ENCODE data around the gene ANKRD36B.
"Not testable (repeated sequence)": the region's sequence is repeated elsewhere in the genome, so short reads cannot be mapped to it uniquely, and the experiment has no call there.

Gene ANKRD36B

DNA sequence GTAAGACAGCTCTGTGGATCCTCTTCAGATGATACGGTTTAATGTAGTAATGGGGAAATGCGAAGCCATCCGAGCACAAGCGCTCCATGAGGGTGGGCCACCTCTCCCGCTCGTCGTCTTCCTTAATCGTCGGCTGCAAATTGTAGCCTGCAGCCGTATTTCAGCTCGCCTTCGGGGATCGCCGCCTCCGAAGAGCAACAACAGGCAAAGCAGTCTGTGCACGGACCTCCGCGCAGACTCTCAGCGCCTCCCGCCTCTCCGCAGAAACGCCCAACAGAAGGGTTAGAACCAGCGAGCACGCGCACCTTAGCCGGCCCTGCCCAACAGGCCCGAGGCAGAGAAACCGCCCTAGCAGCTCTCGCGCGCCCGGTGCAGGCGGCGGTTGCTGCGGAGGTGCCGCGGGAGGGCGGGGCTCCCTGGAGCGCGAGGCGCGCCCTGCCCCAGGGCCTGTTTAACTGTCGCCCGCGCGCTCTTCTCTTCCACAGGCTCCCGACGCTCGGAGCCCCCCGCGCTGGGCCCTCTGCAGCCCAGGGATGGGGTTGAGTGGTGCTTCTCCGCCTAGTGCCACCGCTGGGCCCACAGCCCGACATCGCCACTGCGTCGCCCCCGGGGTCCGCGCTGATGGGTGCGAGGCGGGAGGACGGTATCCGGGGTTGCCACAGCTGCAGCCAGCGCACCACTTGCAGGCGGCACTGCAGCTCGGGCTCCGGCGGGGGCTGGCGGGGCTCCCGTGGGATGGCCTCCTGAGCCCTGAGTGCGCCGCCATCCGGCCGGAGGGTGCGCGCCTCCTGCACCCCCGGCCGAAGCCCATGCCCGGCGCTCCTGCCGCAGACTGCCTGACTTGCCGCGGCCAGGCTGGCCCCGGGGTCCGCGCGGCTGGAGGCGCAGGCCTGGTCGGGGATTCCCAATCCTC, at the start of gene ANKRD36B:
Gene ANKRD36B, minus strand, starts transcription at position 280 of the 913 bp plus-strand sequence. Its CDS starts 192 bp downstream, at position 88.
- DNase-seq, result not testable (repeated sequence)

DNA sequence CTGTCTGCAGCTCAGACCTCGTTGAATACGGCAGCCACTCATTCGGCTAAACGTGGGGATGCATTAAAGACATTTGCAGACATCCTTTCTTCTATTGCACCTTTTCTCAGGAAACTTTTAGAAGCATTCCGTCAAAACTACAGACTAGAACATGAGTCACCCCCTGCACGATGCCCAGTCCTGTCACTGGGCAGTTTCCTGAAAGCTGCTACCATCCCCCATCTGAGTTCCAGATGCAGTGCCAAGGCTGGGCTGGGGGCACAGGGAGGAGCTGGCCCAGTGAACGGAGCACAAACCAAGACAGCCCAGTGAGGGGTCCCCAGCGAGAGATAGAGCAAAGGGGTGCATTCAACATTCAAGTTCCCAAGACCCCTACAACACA, 36.4 kb upstream of the ANKRD36B start:
- DNase-seq, result not testable (repeated sequence)

DNA sequence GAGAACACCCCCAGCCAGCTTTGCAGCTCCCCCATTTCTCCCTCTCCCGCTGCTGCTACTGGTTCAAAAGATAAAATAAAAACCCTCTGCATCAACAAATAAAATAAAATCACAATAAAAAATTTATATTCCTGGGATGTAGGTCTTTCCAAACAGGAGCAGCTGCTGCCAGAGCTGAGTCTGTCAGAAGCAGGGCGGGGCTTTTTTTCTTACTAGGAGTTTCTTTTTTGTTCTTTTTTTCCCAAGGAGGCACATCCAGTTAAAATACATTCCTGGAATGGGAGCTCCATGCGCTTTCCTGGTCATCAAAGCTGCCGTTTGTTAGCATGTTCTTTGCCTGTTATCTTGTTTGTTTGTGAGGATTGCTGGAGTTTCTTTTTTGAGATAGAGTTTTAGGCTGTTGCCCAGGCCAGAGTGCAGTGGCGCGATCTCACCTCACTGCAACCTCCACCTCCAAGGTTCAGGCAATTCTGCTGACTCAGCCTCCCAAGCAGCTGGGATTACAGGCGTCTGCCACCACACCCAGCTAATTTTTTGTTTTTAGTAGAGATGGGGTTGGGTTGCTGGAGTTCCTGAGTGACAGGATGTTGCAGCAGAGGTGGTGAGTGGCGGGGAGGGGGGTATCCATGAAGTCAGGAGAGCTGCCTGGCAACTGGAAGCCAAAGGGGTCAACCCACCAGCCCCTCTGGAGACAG, 35.8 kb upstream of the ANKRD36B start:
- not testable (repeated sequence) for DNase-seq

DNA sequence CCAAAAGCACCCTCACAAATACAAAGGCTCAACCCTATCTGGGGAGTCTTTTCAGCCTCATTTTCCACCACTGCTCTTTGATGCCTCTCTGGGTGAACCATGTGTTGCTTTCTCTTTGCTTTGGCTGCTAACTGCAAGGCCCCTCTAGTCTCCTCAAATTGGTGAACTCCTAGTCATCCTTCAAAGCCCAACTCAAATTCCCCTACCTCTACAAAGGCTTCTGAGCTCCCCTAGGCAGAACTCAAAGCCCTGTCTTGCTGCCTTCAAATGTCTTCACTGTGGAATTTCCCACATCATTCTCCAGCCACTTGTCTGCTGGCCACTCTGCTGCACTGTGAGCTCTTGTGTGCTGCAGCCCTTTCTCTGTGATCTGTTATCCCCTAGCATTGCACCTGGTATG, 33.3 kb upstream of the ANKRD36B start:
- not testable (repeated sequence) for DNase-seq

DNA sequence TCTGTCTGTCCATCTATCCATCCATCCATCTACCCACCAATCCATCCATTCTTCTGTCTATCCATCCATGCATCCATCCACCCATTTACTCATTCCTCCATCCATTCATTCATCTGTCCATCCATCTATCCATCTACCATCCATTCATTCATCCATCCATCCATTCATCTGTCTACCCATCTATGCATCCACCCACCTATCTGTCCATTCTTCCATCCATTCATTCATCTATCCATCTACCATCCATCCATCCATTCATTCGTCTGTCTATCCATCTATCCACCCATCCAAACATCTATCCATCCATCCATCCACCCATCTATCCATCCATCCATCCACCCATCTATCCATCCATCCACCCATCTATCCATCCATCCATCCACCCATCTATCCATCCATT, 30.8 kb upstream of the ANKRD36B start:
- DNase-seq, result not testable (repeated sequence)

DNA sequence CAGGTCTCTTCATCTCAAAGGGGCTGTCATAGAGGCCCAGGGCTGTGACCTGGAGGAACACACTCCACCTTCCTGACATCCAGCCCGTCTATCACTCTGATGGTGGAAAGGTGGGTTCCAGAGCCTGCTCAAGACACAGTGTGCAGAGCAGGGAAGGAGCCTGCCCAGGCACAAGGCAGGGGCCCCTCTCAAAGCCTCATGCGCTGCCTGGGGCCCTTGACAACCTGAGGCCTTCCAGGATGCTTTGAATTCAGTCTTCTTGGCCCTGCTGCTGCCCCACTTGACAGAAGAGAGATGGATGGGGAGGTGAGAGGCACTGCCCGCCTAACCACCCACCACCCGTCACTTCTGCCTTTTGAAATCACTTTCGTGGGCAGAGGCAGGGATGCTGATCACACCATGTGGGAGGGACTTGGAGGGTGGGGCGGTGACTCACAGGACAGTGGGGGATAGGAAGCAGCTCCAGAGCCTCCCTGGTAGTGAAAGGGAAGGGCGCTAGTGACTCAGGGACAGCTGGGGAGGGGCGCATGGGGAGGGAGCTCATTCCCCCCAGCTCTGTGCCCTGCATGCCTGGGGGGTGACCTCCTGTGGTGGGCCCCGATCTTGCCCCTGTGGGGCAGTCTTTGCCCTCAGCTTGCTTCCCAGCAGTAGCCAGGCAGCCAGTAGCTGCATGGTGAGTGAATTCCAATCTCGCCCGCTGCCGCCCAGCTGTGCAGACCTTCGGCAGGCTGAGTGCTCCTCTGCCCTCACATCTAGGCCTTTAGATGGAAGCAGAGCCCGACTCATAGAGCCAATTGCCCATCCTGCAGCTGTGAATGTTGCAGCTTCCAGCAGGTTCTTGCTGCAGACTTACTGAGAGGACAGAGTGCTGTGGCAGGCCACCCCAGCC, 29.5 kb upstream of the ANKRD36B start:
- not testable (repeated sequence) for DNase-seq

DNA sequence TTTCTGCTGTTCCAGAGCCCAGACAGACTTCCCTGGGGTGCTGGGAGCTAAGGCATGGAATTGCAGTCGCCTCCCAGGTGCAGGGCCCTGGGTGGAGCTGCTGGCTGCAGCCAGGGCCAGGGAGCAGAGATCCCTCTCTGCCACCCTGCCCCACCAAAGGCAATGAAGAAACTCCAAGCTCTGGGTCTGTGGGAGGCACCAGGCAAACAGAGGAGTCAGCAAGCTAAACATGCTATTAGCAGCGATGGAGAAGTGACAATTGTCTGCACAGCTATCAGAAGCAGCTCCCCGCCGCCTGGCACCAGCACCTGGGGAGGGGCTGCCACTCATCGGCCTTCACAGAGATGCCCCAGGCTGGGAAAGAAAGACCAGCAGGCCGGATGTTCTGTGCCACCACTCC, 28.2 kb upstream of the ANKRD36B start:
- DNase-seq, result no peak

DNA sequence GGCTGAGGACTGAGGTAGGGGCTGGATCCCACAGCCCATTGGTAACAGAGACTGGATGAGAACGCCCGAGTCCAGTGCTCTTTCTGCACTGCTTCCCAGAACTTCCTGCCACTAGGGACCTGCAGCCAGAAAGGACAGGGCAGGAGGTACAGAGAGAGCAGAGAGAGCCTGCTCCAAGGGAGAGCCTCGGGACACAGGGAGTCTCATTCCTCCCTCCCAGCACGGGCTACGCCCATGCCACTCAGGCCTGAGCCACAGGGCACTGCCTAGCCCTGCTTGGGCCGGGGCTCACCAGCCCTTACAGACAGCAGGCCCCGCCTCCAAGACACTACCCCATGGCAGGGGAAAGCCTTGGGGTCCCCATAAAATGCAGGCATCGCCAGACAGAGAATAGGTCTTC, 26.1 kb upstream of the ANKRD36B start:
- not testable (repeated sequence) for DNase-seq

DNA sequence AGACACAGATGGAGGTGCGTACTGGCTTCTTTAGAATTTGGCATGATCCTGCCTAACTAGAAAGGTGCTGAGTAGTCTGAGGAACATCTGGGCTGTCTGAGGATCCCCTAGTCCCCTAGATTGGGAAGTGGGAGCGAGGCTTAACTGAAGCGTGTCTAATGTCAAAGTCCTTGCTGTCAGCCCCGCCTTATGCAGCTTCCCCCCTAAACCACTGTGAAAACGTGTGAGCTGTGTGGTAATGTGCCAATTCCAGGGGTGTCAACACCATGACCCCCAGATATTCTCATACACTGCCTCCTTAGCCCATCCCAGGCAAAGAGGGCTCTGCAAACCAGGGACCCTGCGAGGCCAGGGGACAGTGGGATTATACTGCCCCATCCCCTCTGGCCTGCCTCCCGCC, 22.2 kb upstream of the ANKRD36B start:
- not testable (repeated sequence) for DNase-seq

DNA sequence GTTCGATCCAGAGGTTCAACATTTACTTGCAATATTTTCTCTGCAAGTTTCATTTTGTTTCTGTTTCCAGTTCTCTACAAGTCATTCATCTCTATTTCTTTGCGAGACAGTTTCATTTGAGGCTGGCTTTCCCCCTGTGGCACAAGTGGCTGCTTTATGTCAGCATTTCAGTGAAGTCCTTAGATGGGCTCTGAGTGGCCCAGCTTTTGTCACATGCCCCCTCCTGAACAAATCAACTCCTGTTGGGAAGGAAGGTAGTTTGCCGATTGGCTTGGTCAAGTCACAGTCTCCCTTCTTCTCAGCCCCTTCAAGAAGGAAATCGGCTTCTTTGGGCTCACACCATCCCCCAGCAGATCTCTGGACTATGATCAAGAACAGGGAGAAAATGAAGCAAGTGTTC, 19.1 kb upstream of the ANKRD36B start:
- not testable (repeated sequence) for DNase-seq

DNA sequence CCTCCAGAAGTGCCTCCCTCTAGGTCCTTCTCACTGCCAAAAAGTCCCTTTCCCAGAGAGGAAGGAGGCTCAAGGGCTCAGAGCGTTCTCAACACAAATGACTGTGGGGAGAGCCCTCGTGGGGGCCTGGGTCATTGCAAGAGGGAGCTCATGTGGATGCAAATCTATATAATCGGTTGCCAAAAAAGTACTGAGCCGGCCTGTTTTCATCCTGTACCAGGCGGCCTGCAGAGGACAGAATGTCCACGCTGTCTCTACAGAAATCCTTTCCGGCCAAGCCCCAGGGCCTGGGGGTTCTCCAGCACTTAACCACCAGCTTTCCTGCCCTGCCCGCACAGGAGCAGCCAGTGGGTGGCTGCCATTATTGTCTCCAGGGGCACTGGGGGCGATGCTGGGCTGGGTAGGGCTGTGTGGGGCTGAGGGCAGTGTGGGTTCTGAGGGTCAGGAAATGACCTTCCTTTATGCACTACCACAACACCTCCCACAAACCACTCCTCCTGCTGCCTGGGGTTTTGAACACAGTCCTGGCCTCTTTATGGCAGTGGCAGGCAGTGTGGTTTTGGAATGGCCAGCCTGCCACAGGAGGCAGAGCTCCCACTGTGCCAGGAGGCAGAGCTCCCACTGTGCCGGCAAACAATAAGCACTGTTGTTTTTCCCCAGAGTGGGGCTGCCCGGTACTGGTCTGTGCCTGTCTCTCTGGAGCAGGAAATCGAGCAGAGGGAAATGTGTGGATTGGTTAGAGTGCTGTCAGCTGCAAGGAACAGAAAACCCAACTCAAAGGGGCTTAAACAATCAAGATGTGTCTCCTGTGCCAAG, 16.1 kb upstream of the ANKRD36B start:
- not testable (repeated sequence) for DNase-seq

DNA sequence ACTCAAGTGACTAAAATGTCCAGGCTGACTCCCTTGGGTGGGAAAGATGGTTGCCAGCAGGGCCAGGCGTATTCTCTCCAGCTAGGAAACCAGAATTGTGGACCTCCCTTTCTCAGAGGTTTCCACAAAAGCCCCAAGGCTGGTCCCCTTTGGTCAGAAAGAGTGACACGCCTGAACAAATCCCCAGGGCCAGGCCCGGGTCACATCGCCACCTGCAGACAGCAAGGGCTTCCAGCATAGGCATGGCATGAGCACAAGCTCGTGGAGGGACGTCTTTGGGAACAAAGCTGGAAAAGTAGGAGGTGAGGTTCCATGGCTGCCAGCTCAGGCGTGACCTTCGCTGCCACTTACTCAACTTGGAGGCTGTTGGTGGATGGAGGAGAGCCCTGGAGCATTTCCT, 15.4 kb upstream of the ANKRD36B start:
- not testable (repeated sequence) for DNase-seq

DNA sequence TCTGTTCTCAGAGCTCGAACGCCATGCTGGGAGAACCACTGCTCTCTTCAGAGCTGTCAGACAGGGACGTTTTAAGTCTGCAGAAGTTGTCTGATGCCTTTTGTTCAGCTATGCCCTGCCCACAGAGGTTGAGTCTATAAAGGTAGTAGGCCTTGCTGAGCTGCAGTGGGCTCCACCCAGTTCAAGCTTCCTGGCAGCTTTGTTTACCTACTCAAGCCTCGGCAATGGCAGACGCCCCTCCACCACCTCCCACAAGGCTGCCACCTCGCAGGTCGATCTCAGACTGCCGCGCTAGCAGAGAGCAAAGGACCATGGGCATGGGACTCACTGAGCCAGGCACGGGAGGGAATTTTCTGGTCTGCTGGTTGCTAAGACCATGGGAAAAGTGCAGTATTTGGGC, 11.9 kb upstream of the ANKRD36B start:
- not testable (repeated sequence) for DNase-seq

DNA sequence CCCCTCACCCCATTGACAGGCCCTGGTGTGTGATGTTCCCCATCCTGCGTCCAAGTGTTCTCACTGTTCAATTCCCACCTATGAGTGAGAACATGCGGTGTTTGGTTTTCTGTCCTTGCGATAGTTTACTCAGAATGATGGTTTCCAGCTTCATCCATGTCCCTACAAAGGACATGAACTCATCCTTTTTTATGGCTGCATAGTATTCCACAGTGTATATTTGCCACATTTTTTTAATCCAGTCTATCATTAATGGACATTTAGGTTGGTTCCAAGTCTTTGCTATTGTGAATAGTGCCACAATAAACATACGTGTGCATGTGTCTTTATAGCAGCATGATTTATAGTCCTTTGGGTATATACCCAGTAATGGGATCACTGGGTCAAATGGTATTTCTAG, 6.5 kb upstream of the ANKRD36B start:
- DNase-seq, result not testable (repeated sequence)

DNA sequence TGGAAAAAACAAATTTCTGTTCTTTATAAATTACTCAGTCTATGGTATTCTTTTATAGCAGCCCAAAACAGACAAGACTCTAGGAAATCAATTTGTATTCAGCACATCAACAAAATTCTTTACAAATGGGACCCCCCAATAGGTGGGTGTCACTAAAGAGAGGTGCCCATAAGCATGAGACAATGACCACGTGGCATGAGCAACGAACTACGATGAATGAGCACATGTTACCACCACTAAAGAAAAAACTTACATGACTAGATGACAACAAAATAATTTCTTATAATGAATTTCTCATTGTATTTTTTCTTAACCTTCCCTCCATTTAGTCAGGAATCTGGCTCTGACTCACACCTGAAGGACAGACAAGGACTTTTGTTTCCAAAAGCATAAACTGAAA, 3.8 kb upstream of the ANKRD36B start:
- not testable (repeated sequence) for DNase-seq

DNA sequence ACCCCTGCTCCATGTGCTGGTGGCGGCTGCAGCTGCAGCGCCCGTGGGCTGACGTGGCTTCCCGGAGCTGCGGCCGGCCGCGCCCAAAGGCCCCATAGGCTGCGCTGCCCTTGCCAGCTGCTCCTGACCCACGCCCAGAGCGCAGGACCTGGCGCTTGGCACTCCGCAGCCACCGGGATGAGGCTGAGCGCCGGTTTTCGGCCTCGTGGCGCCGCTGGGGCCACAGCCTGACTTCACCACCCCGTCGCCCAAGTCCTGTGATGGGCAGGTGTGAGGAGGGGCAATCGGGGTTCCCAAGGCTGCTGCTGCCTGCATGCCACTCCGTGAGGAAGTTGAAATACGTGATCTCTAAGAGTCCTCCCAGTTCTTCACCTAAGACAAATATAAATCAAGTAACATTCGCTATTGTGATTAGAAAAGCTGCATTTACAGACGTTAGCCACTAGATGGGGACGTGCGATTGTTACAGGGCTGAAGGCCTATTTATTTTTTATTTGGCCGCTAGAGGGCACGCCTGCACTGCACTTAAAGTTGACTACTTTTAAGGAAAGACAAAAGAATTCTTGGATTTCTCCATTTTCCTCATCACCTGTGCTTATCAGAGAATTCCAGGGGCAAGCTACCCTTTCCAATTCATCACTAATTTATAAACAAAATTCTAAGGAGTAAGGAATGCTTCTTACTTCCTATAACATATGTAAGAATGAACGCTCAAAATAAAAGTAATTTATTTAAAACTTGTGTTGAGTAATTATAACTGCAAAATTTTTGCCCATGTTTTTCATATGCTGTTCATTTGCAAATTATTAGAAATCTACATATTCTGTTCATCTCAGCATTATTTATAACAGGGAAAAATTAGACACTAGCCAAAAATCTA, 1.1 kb upstream of the ANKRD36B start:
- DNase-seq, result not testable (repeated sequence)

DNA sequence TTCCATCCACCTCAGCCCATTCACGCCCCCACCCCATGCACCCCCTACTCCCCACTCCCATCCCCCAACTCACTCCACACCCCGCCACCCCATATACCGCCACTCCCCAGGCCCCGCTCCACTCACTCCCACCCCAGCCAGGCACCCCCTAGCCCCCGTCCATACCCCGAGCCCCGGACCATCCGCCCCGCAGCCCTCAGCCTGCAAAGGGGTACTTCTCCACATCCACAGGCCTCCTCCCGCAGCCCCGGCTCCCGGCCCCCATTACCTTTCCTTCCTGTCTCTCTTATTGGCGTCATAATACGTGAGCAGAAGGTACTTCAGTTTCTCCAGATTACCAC, 450 bp downstream of the ANKRD36B start:
- DNase-seq, result not testable (repeated sequence)

DNA sequence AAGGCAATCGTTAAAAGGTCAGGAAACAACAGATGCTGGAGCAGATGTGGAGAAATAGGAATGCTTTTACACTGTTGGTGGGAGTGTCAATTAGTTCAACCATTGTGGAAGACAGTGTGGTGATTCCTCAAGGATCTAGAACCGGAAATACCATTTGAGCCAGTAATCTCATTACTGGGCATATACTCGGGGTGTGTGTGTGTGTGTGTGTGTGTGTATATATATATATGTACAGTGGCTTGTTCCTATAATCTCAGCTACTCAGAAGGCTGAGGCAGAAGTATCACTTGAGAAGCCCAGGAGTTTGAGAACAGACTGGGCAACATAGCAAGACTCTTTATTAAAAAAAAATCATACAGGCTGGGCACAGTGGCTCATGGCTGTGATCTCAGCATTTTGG, 24.0 kb downstream of the ANKRD36B start:
- not testable (repeated sequence) for DNase-seq

DNA sequence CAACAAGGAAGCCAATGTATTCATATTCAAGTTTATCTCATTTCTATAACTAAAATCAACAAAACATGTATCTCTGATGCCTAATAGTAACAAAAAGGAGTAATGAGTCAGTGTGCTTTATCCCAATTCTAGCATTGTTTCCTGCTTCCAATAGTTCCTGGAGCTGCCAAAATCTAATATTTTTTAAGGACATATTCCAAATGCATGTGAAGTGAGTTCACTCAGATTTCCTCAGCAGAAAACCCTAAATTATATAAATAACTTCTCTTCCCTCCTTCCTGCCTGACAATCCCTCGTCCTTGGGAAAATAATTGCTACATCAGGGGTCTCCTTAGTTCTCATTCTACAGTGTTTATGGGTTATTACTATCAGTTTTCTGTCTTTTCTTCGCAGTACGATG, 37.3 kb downstream of the ANKRD36B start:
- DNase-seq, result not testable (repeated sequence)

DNA sequence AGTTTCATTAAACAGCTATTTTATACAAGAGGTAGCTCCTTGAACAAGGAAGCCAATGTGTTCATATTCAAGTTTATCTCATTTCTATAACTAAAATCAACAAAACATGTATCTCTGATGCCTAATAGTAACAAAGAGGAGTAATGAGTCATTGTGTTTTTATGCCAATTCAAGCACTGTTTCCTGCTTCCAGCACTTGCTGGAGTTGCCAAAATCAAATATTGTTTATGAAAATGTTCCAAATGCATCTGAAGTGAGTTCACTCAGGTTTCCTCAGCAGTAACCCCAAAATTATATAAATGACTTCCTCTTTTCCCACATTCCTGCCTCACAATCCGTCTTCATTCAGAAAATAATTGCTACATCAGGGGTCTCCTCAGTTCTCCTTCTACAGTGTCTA, 39.2 kb downstream of the ANKRD36B start:
- DNase-seq, result not testable (repeated sequence)
